HG03457 (cell line): Measurements from ENCODE around the gene POLR2H.

Source experiments
- ATAC-seq: cut with Tn5 transposase; IDR thresholded peaks from one replicate; pipeline ENCODE4 v1.9.1; 2021; ENCODE audit warnings: moderate number of reproducible peaks; ENCODE audit not compliant: unreplicated experiment

Gene POLR2H

GRCh38 chr3:184351511-184352148, 9.9 kb upstream of the POLR2H start:
- ATAC-seq: no peak

- ATAC-seq: no peak
These were observed 9.2 kb upstream of the POLR2H start for GRCh38 chr3:184352149-184352785.

DNA sequence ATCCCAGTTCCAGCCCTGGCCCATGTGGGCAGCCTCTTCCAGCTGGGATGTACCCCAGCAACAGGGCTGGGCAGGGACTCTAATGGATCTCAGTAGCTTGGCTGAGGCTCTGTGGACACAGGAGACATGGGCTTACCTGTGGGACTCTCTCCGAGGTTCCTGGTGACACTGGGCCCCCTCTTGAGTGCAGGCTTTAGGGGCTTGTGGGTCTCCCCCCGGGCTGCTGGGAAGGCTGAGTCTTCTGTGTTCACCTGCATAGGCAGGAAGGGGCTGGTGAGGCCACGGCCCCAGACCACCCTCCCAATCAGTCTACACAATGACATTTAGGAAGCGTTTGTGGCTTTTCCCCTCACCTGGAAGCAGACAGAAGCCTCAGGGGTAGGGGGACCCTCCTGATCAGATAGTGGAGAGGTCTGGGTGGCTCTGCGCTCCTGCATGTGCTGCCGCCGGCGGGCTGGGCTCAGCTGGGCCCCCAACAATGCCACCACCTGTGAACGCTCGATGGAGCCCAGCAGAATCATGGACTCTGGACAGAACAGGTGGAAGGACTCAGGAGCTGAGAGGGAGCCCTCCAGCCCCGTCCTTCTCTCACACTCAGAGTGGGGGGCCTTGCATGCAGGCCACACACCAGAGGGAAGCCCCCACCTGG, 8.5 kb upstream of the POLR2H start:
- no peak for ATAC-seq

GRCh38 chr3:184353546-184353941, 8.0 kb upstream of the POLR2H start:
- no peak for ATAC-seq

DNA sequence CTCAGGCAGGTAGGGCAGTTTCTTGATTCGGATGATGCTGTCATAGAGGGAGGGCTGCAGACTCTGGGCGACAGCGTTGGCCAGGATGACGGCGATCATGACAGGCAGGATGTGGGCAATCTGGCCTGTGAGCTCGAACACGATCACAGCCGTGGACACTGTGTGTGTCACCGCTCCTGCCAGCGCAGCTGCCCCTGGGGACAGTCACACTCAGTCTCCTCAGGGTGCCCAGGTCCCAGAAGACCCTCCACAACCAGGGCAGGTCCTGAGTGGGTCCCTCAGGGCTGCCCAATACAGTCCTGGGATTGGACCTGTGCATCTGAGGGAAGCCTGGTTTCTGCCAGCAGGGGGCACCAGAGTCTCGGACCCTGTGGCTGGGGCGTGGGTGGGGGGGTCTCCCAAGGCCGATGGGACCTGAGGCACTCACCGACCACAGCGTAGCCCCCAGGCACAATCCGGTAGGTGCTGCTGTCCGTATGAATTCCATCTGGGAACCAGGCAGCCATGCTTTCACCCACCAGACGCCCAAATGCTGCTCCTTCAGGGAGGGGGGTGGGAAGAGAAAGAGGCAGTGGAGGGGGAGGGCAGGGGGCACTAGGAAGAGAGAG, 7.3 kb upstream of the POLR2H start:
- ATAC-seq: no peak

DNA sequence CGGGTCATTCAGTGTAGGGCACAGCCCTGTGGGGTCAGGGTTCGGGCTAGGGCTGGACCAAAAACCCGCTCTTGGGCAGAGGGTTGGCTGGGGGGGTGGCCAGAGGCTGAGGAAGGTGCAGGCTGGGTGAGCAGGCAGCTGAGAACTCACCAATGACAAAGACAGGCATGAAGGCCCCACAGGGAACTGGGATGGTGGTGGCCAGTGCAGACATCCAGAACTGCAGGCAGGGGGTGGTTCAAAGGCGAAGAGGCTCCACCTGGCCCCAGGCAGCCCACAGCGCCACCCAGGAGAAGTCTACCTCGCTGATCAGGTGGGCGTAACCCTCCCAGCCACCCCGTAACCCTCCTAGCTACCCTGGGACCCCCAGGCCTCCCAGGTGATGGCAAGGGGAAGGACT, 6.8 kb upstream of the POLR2H start:
- no peak for ATAC-seq

DNA sequence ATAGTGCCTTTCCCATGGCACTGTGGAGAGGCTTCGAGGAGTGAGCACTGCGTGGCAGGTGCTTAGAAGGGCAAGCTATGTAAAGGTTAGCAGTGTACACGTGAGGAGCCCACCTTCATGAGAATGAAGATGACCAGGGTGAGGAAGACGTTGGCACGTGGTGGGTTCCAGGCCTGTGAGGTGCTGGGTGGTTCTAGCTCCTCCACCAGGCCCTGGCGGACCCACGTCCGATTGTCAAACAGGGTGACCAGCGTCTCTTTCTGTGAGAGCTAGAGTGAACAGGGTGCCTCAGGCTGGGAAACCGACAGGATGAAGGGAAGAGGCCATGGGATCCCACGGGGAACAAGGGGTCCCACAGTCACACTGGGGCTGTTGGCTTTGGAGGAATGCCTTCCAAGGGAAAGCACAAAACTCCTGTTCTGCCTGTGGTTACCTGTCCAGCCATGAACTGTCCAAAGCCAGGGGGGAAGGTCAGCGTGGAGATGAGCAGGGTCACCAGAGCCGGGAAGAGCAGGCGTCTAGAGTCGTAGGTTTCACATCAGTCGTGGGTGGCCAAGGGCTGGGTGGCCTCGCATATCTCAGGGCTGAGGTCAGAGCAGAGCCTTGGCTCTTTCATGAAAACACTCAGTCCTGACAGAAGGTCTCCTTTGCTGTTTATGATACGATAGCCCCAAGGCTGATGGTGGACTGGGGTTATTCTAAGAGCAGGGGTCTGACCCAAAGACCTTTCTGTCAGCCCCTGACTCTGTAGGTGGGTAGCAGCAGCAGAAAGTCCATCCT, 6.1 kb upstream of the POLR2H start:
- ATAC-seq: no peak

GRCh38 chr3:184357248-184358123, 4.0 kb upstream of the POLR2H start:
- no peak for ATAC-seq

DNA sequence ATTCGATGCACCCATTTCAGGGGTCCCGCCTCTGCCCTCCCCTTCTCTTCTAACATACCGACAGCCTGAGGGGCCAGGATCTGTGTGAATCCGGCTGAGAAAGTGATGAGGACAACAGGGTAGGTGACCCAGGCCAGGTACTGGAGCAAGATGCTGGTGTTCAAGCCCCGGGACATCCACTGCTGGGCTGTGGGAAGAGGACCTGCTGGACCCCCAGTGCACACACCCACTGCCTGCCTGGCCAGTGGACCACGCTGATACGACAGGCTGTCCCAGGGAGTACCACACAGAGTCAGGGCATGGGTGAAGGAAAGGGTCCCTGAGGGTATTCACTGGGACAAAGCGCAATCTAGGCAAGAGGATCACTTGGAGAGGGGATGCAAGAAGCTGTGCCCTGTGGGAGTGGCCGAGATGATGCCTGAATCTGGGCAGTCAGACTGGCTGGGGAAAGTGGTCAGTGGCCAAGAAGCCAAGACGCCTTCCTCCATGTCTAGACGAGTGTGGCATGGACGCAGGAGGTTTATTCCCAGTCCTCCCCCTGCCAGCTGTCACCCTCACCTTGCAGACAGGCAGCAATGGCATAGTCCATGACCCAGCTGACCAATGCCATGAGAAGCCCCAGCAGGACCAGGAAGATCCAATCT, 3.3 kb upstream of the POLR2H start:
- ATAC-seq: no peak

GRCh38 chr3:184358921-184359350, 2.6 kb upstream of the POLR2H start:
- ATAC-seq: no peak

DNA sequence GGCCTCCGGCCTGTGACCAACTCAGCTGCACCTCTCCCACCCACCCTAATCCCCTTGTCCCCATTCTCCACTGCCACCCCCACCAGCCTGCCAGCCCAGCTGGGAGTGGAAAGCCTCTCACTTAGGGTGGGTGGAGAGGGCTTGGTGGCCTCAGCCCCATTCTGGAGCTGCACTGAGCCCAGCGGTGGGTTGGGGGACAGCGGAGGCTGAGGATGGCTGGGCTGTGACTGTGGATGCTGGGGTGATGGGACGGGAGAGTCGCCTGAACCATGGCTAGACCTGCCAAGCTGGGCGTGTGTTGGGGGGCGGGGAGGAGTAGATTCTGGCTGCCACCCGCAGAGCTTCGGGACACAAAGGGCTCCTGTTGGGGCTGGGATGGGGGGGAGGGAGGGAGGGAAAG, 1.9 kb upstream of the POLR2H start:
- no peak for ATAC-seq

GRCh38 chr3:184360070-184360928, 1.2 kb upstream of the POLR2H start:
- no peak for ATAC-seq

- no peak for ATAC-seq
These were observed 480 bp upstream of the POLR2H start for GRCh38 chr3:184360929-184361531.

DNA sequence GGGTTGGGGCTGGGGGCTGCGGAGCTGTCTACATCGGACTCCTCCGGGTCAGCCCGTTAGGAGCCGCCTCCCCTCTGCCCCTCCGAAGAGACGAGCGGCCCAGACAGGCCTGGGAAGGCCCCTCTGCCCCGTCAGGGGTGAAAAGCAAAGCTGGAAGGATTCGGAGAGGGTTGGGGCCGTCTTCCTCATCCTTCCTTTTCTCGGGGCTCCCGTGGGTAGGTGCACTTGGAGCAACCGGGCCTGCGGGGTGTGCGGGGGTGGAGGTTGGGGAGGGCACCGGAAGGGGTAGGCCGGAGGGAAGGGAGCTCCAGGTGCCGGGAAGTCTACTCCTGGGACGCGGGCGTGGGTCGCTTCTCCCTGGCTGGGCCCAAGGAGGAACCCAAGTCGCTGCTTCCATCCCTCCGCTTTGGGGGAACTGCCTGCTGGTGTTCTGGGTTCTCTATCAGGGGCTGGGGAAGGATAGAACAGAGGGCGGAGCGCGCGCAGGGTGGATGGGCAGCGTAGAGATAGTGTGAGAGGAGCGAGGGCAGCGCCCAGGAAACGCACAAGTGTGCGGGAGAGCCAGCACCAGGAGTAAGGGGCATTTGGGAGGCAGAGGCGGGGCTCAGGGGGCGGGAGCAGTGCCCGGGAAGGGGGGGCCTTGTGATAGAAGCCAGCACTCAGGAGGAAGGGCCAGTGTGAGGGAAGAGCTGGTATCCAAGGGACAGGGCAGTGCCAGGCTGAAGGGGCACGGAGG, 590 bp downstream of the POLR2H start:
- no peak for ATAC-seq

DNA sequence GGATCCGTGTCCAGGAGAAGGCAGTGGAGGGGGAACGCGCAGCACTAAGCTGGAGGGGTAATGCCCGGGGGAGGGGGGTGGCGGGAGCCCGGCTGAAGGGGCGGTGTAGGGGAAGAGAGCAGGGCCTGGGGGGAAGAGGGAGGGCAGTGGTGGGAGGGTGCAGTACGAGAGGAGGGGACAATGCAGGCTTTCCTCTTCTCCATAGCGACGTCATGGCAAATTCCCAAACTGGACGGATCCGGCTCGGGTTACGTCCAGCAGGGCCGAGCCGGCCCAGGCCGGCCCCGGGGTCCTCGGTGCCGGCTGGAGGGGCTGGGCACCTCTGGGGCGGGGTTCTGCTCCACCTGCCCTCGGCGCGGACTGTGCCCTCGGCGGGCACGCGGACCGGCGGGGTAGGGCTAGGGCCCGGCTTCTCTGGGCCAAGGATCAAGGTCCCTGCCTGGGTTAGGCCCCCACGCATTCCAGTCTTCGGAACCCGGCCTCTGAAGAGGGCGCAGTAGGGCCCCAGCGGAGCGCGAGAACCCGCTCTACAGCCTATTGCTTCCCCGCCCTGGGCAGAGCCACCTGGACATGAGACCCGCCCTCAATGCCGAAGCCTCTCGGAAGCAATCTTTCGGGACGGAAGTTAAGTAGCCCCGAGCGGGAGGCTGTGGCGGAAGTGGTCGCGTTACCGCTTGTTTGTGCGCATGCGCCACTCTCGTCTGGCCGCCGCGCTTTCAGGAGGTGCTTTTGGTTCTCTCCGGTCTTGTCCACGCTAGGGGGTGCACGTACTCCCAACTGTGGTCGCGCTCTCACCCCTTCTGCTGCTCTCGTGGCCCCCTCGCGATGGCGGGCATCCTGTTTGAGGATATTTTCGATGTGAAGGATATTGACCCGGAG, 1.4 kb downstream of the POLR2H start:
- ATAC-seq: peak; percentile 80

- no peak for ATAC-seq
These were observed 5.2 kb downstream of the POLR2H start for GRCh38 chr3:184366619-184367289.
